Activated CD4-positive, alpha-beta T cell treated with anti-CD3 and anti-CD28 coated beads, Interleukin-2, amount 10 ng/mL, durations not matched to agents 24 days and 14 days (primary cell): ENCODE measurements around the gene SMIM10L2A. TPM values are rescaled to one million over a fixed set of nuclear protein-coding genes. Genes with fewer than 3 reads are reported as not detected.
"Not testable (repeated sequence)": the region's sequence is repeated elsewhere in the genome, so short reads cannot be mapped to it uniquely, and the experiment has no call there.

Source experiments
- DNase-seq: peaks from one replicate; pipeline ENCODE4 v3.0.0; 2022
- H3K27ac Mint-ChIP-seq: one replicate; pipeline ENCODE4 v1.8.0; 2022; ENCODE audit warnings: mild to moderate bottlenecking, mixed read lengths
- H3K27me3 Mint-ChIP-seq: one replicate; pipeline ENCODE4 v1.8.0; 2022; ENCODE audit warnings: mixed read lengths
- H3K36me3 Mint-ChIP-seq: one replicate; pipeline ENCODE4 v1.8.0; 2022; ENCODE audit warnings: low read depth, mild to moderate bottlenecking, mixed read lengths
- H3K4me1 Mint-ChIP-seq: one replicate; pipeline ENCODE4 v1.8.0; 2021; ENCODE audit warnings: mixed read lengths
- H3K4me3 Mint-ChIP-seq: one replicate; pipeline ENCODE4 v1.8.0; 2022; ENCODE audit warnings: mild to moderate bottlenecking, moderate library complexity, mixed read lengths
- H3K9me3 Mint-ChIP-seq: one replicate; pipeline ENCODE4 v1.8.0; 2021; ENCODE audit warnings: mixed read lengths
- intact Hi-C: fragments of 100-400 bp; cut with micrococcal nuclease; formaldehyde crosslinking; loops from one replicate; pipeline ENCODE4 v1.15.1; 2023
- total RNA-seq: library from RNA; stranded (reverse); gene quantifications from 2 replicates; pipeline ENCODE4 v1.2.3, GENCODE V29; 2022

SMIM10L2A gene
- total RNA-seq, 1 donor from 2014 or later, result 1.2 TPM

- no peaks in the 10 kb centered on the region for H3K9me3 Mint-ChIP-seq
- peak overlapping the region; percentile 42 for H3K27ac Mint-ChIP-seq
- no peaks in the 10 kb centered on the region for H3K36me3 Mint-ChIP-seq
- H3K4me3 Mint-ChIP-seq, result peak overlapping the region; percentile 16
- DNase-seq, result peak; percentile 57
- H3K27me3 Mint-ChIP-seq, result peaks cover 3% of the 10 kb centered on the region
- intact Hi-C loops, result no loop called here
- H3K4me1 Mint-ChIP-seq, result peaks cover 10% of the 10 kb centered on the region
Observed at GRCh38 chrX:135403374-135403773, 18.4 kb upstream of the SMIM10L2A start.

GRCh38 chrX:135406428-135406827, 15.3 kb upstream of the SMIM10L2A start:
- intact Hi-C loops, H3K27ac Mint-ChIP-seq, H3K27me3 Mint-ChIP-seq, H3K4me3 Mint-ChIP-seq, DNase-seq, H3K36me3 Mint-ChIP-seq, H3K9me3 Mint-ChIP-seq: not testable (repeated sequence)
- peaks cover 15% of the 10 kb centered on the region for H3K4me1 Mint-ChIP-seq

GRCh38 chrX:135408794-135409193, 12.9 kb upstream of the SMIM10L2A start:
- H3K27ac Mint-ChIP-seq, result no peak overlapping the region
- intact Hi-C loops, result no loop called here
- H3K27me3 Mint-ChIP-seq, result peaks cover 3% of the 10 kb centered on the region
- no peak overlapping the region for H3K4me3 Mint-ChIP-seq
- no peaks in the 10 kb centered on the region for H3K9me3 Mint-ChIP-seq
- no peak for DNase-seq
- H3K36me3 Mint-ChIP-seq, result peaks cover 1% of the 10 kb centered on the region
- H3K4me1 Mint-ChIP-seq, result peaks cover 8% of the 10 kb centered on the region

- Mint-ChIP-seq H3K27me3 (peaks cover 3% of the 10 kb centered on the region), H3K27ac (no peak overlapping the region), H3K36me3 (peaks cover 1% of the 10 kb centered on the region), H3K4me3 (no peak overlapping the region), H3K4me1 (peaks cover 6% of the 10 kb centered on the region), H3K9me3 (no peaks in the 10 kb centered on the region)
- intact Hi-C loops, result no loop called here
- DNase-seq, result no peak
Observed at GRCh38 chrX:135410861-135411627, 10.7 kb upstream of the SMIM10L2A start.

- no peak for DNase-seq
- Mint-ChIP-seq H3K27me3 (peaks cover 3% of the 10 kb centered on the region), H3K4me1 (peaks cover 6% of the 10 kb centered on the region), H3K36me3 (peaks cover 1% of the 10 kb centered on the region), H3K4me3 (no peak overlapping the region), H3K9me3 (no peaks in the 10 kb centered on the region), H3K27ac (no peak overlapping the region)
- intact Hi-C loops, result no loop called here
Observed at GRCh38 chrX:135411893-135412292, 9.9 kb upstream of the SMIM10L2A start.

GRCh38 chrX:135416546-135416945, 5.2 kb upstream of the SMIM10L2A start:
- peaks cover 5% of the 10 kb centered on the region for H3K27me3 Mint-ChIP-seq
- peaks cover 3% of the 10 kb centered on the region for H3K4me1 Mint-ChIP-seq
- H3K9me3 Mint-ChIP-seq, result no peaks in the 10 kb centered on the region
- no peak overlapping the region for H3K4me3 Mint-ChIP-seq
- peaks cover 1% of the 10 kb centered on the region for H3K36me3 Mint-ChIP-seq
- intact Hi-C loops, result no loop called here
- no peak overlapping the region for H3K27ac Mint-ChIP-seq
- DNase-seq, result no peak

GRCh38 chrX:135420831-135421230, 913 bp upstream of the SMIM10L2A start:
- intact Hi-C loops, result loop anchor here (1.0 to 10.0 kb wide), 3 partner anchors 36 to 554 kb away; partner anchors contain the start of gene MMGT1
- H3K27ac Mint-ChIP-seq, result no peak overlapping the region
- no peaks in the 10 kb centered on the region for H3K9me3 Mint-ChIP-seq
- H3K4me3 Mint-ChIP-seq, result peak overlapping the region; percentile 68
- peaks cover 13% of the 10 kb centered on the region for H3K27me3 Mint-ChIP-seq
- peak; percentile 15 for DNase-seq
- H3K4me1 Mint-ChIP-seq, result peaks cover 7% of the 10 kb centered on the region
- H3K36me3 Mint-ChIP-seq, result no peaks in the 10 kb centered on the region

- no peaks in the 10 kb centered on the region for H3K36me3 Mint-ChIP-seq
- intact Hi-C loops, result loop anchor here (1.0 to 10.0 kb wide), 3 partner anchors 37 to 553 kb away; partner anchors contain the start of gene MMGT1
- no peak overlapping the region for H3K27ac Mint-ChIP-seq
- H3K4me3 Mint-ChIP-seq, result peak overlapping the region; percentile 68
- peaks cover 13% of the 10 kb centered on the region for H3K27me3 Mint-ChIP-seq
- H3K9me3 Mint-ChIP-seq, result no peaks in the 10 kb centered on the region
- peak; percentile 97 for DNase-seq
- H3K4me1 Mint-ChIP-seq, result peaks cover 7% of the 10 kb centered on the region
Observed at GRCh38 chrX:135421537-135421931, 210 bp upstream of the SMIM10L2A start.

- not testable (repeated sequence) for H3K36me3 Mint-ChIP-seq, H3K27ac Mint-ChIP-seq, H3K4me1 Mint-ChIP-seq, H3K9me3 Mint-ChIP-seq
- DNase-seq, result peak; percentile 48
- Mint-ChIP-seq H3K27me3 (peaks cover 12% of the 10 kb centered on the region), H3K4me3 (peak overlapping the region; percentile 57)
- intact Hi-C loops, result loop anchor here (10.0 kb wide), 1 partner anchor 552 kb away; the partner anchor contains the start of gene MMGT1
Observed at GRCh38 chrX:135422810-135423168, 1.0 kb downstream of the SMIM10L2A start.

GRCh38 chrX:135423173-135423864, 1.6 kb downstream of the SMIM10L2A start:
- not testable (repeated sequence) for H3K27ac Mint-ChIP-seq, H3K36me3 Mint-ChIP-seq, H3K4me1 Mint-ChIP-seq, H3K9me3 Mint-ChIP-seq, H3K27me3 Mint-ChIP-seq
- H3K4me3 Mint-ChIP-seq, result peak overlapping the region; percentile 55
- intact Hi-C loops, result loop anchor here (10.0 kb wide), 1 partner anchor 551 kb away; the partner anchor contains the start of gene MMGT1
- DNase-seq, result peak; percentile 49

- Mint-ChIP-seq H3K4me1 (peaks cover 7% of the 10 kb centered on the region), H3K27ac (no peak overlapping the region), H3K36me3 (no peaks in the 10 kb centered on the region), H3K27me3 (peaks cover 11% of the 10 kb centered on the region), H3K4me3 (no peak overlapping the region), H3K9me3 (no peaks in the 10 kb centered on the region)
- peak; percentile 51 for DNase-seq
- intact Hi-C loops, result loop anchor here (10.0 kb wide), 1 partner anchor 550 kb away; the partner anchor contains the start of gene MMGT1
Observed at GRCh38 chrX:135424469-135424868, 2.7 kb downstream of the SMIM10L2A start.

GRCh38 chrX:135425026-135425965, 3.6 kb downstream of the SMIM10L2A start:
- Mint-ChIP-seq H3K9me3 (no peaks in the 10 kb centered on the region), H3K27me3 (peaks cover 13% of the 10 kb centered on the region), H3K4me3 (no peak overlapping the region), H3K27ac (no peak overlapping the region), H3K36me3 (no peaks in the 10 kb centered on the region), H3K4me1 (peaks cover 7% of the 10 kb centered on the region)
- intact Hi-C loops, result loop anchor here (10.0 kb wide), 1 partner anchor 550 kb away; the partner anchor contains the start of gene MMGT1
- peak; percentile 37 for DNase-seq

- H3K36me3 Mint-ChIP-seq, result no peaks in the 10 kb centered on the region
- intact Hi-C loops, result loop anchor here (10.0 kb wide), 1 partner anchor 545 kb away; the partner anchor contains the start of gene MMGT1
- peaks cover 10% of the 10 kb centered on the region for H3K4me1 Mint-ChIP-seq
- no peak overlapping the region for H3K27ac Mint-ChIP-seq
- DNase-seq, result no peak
- no peak overlapping the region for H3K4me3 Mint-ChIP-seq
- peaks cover 10% of the 10 kb centered on the region for H3K27me3 Mint-ChIP-seq
- no peaks in the 10 kb centered on the region for H3K9me3 Mint-ChIP-seq
Observed at GRCh38 chrX:135429429-135429828, 7.7 kb downstream of the SMIM10L2A start.
